Activated T-helper 2 cell treated with anti-CD3 and anti-CD28 coated beads, Interferon-gamma antibody, Interleukin-2, Interleukin-4, amounts not matched to agents 10 μg/mL and 5 μg/mL and 100 μg/mL, durations not matched to agents 14 hours and 24 hours and 36 hours (primary cell): ENCODE results near the gene PSMC4. TPM values are rescaled to one million over a fixed set of nuclear protein-coding genes. Genes with fewer than 3 reads are reported as not detected.

ENCODE experiments used
- DNase-seq: peaks from one replicate; pipeline ENCODE4 v3.0.0; 2021; ENCODE audit warnings: low spot score
- H3K27ac Mint-ChIP-seq: one replicate; pipeline ENCODE4 v1.8.0; 2021; ENCODE audit warnings: mixed read lengths
- H3K27me3 Mint-ChIP-seq: one replicate; pipeline ENCODE4 v1.8.0; 2021; ENCODE audit warnings: low read depth, mixed read lengths
- H3K36me3 Mint-ChIP-seq: one replicate; pipeline ENCODE4 v1.8.0; 2021; ENCODE audit warnings: low read depth, mixed read lengths
- H3K4me1 Mint-ChIP-seq: one replicate; pipeline ENCODE4 v1.8.0; 2021; ENCODE audit warnings: low read depth, mixed read lengths
- H3K4me3 Mint-ChIP-seq: one replicate; pipeline ENCODE4 v1.8.0; 2021; ENCODE audit warnings: low read depth, mild to moderate bottlenecking, moderate library complexity, mixed read lengths
- H3K9me3 Mint-ChIP-seq: one replicate; pipeline ENCODE4 v1.8.0; 2021; ENCODE audit warnings: mixed read lengths
- intact Hi-C: fragments of 100-400 bp; cut with micrococcal nuclease; formaldehyde crosslinking; loops from one replicate; pipeline ENCODE4 v1.15.1; 2023
- total RNA-seq: library from RNA; stranded (reverse); gene quantifications from 2 replicates; pipeline ENCODE4 v1.2.3, GENCODE V29; 2022

PSMC4 gene
- total RNA-seq, 1 donor from 2014 or later, result 174 TPM

GRCh38 chr19:39936622-39937021 is 34.3 kb upstream of the PSMC4 start:
- H3K36me3 Mint-ChIP-seq, result peaks cover 19% of the 10 kb centered on the region
- intact Hi-C loops, result loop anchor here (1.0 kb wide), 1 partner anchor 35 kb away; the partner anchor contains the start of gene PSMC4
- H3K4me3 Mint-ChIP-seq, result no peak overlapping the region
- H3K4me1 Mint-ChIP-seq, result peaks cover 54% of the 10 kb centered on the region
- H3K27ac Mint-ChIP-seq, result peak overlapping the region; percentile 63
- no peaks in the 10 kb centered on the region for H3K27me3 Mint-ChIP-seq
- DNase-seq, result no peak
- H3K9me3 Mint-ChIP-seq, result peaks cover 26% of the 10 kb centered on the region

GRCh38 chr19:39937094-39937720 is 33.8 kb upstream of the PSMC4 start:
- H3K36me3 Mint-ChIP-seq, result peaks cover 19% of the 10 kb centered on the region
- peaks cover 26% of the 10 kb centered on the region for H3K9me3 Mint-ChIP-seq
- peak; percentile 27 for DNase-seq
- intact Hi-C loops, result loop anchor here (1.0 kb wide), 1 partner anchor 34 kb away; the partner anchor contains the start of gene PSMC4
- no peak overlapping the region for H3K4me3 Mint-ChIP-seq
- peaks cover 58% of the 10 kb centered on the region for H3K4me1 Mint-ChIP-seq
- H3K27ac Mint-ChIP-seq, result peak overlapping the region; percentile 63
- H3K27me3 Mint-ChIP-seq, result no peaks in the 10 kb centered on the region

- no peak overlapping the region for H3K27ac Mint-ChIP-seq
- peaks cover 26% of the 10 kb centered on the region for H3K9me3 Mint-ChIP-seq
- intact Hi-C loops, result loop anchor here (1.0 kb wide), 1 partner anchor 34 kb away; the partner anchor contains the start of gene PSMC4
- H3K27me3 Mint-ChIP-seq, result no peaks in the 10 kb centered on the region
- peaks cover 62% of the 10 kb centered on the region for H3K4me1 Mint-ChIP-seq
- H3K4me3 Mint-ChIP-seq, result no peak overlapping the region
- peaks cover 19% of the 10 kb centered on the region for H3K36me3 Mint-ChIP-seq
- DNase-seq, result no peak
Measured at GRCh38 chr19:39937787-39938186, 33.2 kb upstream of the PSMC4 start.

- peaks cover 26% of the 10 kb centered on the region for H3K9me3 Mint-ChIP-seq
- DNase-seq, result no peak
- H3K4me3 Mint-ChIP-seq, result no peak overlapping the region
- H3K4me1 Mint-ChIP-seq, result peaks cover 70% of the 10 kb centered on the region
- H3K27me3 Mint-ChIP-seq, result no peaks in the 10 kb centered on the region
- H3K36me3 Mint-ChIP-seq, result peaks cover 23% of the 10 kb centered on the region
- intact Hi-C loops, result no loop called here
- no peak overlapping the region for H3K27ac Mint-ChIP-seq
Measured at GRCh38 chr19:39939556-39939955, 31.4 kb upstream of the PSMC4 start.

GRCh38 chr19:39940221-39940833 is 30.6 kb upstream of the PSMC4 start:
- no peak for DNase-seq
- Mint-ChIP-seq H3K27ac (peak overlapping the region; percentile 82), H3K4me1 (peaks cover 69% of the 10 kb centered on the region), H3K4me3 (no peak overlapping the region), H3K9me3 (peaks cover 26% of the 10 kb centered on the region), H3K27me3 (no peaks in the 10 kb centered on the region), H3K36me3 (peaks cover 23% of the 10 kb centered on the region)
- intact Hi-C loops, result no loop called here

- intact Hi-C loops, result loop anchor here (1.0 kb wide), 1 partner anchor 29 kb away; no protein-coding TSS in a partner anchor
- H3K4me3 Mint-ChIP-seq, result peak overlapping the region; percentile 64
Measured at GRCh38 chr19:39941151-39941550, 29.8 kb upstream of the PSMC4 start.

GRCh38 chr19:39941615-39942365 is 29.2 kb upstream of the PSMC4 start:
- H3K27ac Mint-ChIP-seq, result peak overlapping the region; percentile 82
- no peaks in the 10 kb centered on the region for H3K27me3 Mint-ChIP-seq
- peaks cover 62% of the 10 kb centered on the region for H3K4me1 Mint-ChIP-seq
- peak; percentile 54 for DNase-seq
- intact Hi-C loops, result loop anchor here (1.0 kb wide), 1 partner anchor 29 kb away; no protein-coding TSS in a partner anchor
- peak overlapping the region; percentile 64 for H3K4me3 Mint-ChIP-seq
- peaks cover 23% of the 10 kb centered on the region for H3K36me3 Mint-ChIP-seq
- H3K9me3 Mint-ChIP-seq, result peaks cover 26% of the 10 kb centered on the region

More at GRCh38 chr19:39941151-39941550, 29.8 kb upstream of the PSMC4 start:
- Mint-ChIP-seq H3K36me3 (peaks cover 23% of the 10 kb centered on the region), H3K4me1 (peaks cover 63% of the 10 kb centered on the region), H3K27me3 (no peaks in the 10 kb centered on the region), H3K9me3 (peaks cover 26% of the 10 kb centered on the region), H3K27ac (peak overlapping the region; percentile 82)
- no peak for DNase-seq

GRCh38 chr19:39942366-39942730 is 28.6 kb upstream of the PSMC4 start:
- peaks cover 23% of the 10 kb centered on the region for H3K36me3 Mint-ChIP-seq
- peaks cover 26% of the 10 kb centered on the region for H3K9me3 Mint-ChIP-seq
- peak overlapping the region; percentile 64 for H3K4me3 Mint-ChIP-seq
- H3K27ac Mint-ChIP-seq, result peak overlapping the region; percentile 82
- intact Hi-C loops, result no loop called here
- H3K27me3 Mint-ChIP-seq, result no peaks in the 10 kb centered on the region
- H3K4me1 Mint-ChIP-seq, result peaks cover 56% of the 10 kb centered on the region
- DNase-seq, result no peak

GRCh38 chr19:39943586-39943985 is 27.4 kb upstream of the PSMC4 start:
- no peak overlapping the region for H3K4me3 Mint-ChIP-seq
- peaks cover 51% of the 10 kb centered on the region for H3K4me1 Mint-ChIP-seq
- H3K9me3 Mint-ChIP-seq, result peaks cover 21% of the 10 kb centered on the region
- peak overlapping the region; percentile 43 for H3K27ac Mint-ChIP-seq
- DNase-seq, result no peak
- peaks cover 23% of the 10 kb centered on the region for H3K36me3 Mint-ChIP-seq
- intact Hi-C loops, result no loop called here
- no peaks in the 10 kb centered on the region for H3K27me3 Mint-ChIP-seq

GRCh38 chr19:39946532-39946931 is 24.4 kb upstream of the PSMC4 start:
- DNase-seq, result no peak
- intact Hi-C loops, result no loop called here
- Mint-ChIP-seq H3K36me3 (peaks cover 13% of the 10 kb centered on the region), H3K27me3 (no peaks in the 10 kb centered on the region), H3K4me1 (peaks cover 43% of the 10 kb centered on the region), H3K9me3 (no peaks in the 10 kb centered on the region), H3K27ac (no peak overlapping the region), H3K4me3 (no peak overlapping the region)

- Mint-ChIP-seq H3K4me1 (peaks cover 45% of the 10 kb centered on the region), H3K9me3 (peaks cover 3% of the 10 kb centered on the region), H3K4me3 (no peak overlapping the region), H3K27me3 (no peaks in the 10 kb centered on the region), H3K36me3 (peaks cover 19% of the 10 kb centered on the region), H3K27ac (no peak overlapping the region)
- intact Hi-C loops, result no loop called here
- no peak for DNase-seq
Measured at GRCh38 chr19:39949026-39949747, 21.8 kb upstream of the PSMC4 start.

GRCh38 chr19:39951065-39951650 is 19.8 kb upstream of the PSMC4 start:
- peak overlapping the region; percentile 37 for H3K27ac Mint-ChIP-seq
- peaks cover 16% of the 10 kb centered on the region for H3K36me3 Mint-ChIP-seq
- peaks cover 3% of the 10 kb centered on the region for H3K9me3 Mint-ChIP-seq
- H3K27me3 Mint-ChIP-seq, result no peaks in the 10 kb centered on the region
- DNase-seq, result no peak
- H3K4me3 Mint-ChIP-seq, result no peak overlapping the region
- peaks cover 42% of the 10 kb centered on the region for H3K4me1 Mint-ChIP-seq
- intact Hi-C loops, result no loop called here
